ENCODE results near the gene TUBG2. TPM values are rescaled to one million over a fixed set of nuclear protein-coding genes. Genes with fewer than 3 reads are reported as not detected.
"Not testable (repeated sequence)": the region's sequence is repeated elsewhere in the genome, so short reads cannot be mapped to it uniquely, and the experiment has no call there.

Gene TUBG2
- total RNA-seq, 1 donor from 2014 or later: 32.8 TPM

DNA sequence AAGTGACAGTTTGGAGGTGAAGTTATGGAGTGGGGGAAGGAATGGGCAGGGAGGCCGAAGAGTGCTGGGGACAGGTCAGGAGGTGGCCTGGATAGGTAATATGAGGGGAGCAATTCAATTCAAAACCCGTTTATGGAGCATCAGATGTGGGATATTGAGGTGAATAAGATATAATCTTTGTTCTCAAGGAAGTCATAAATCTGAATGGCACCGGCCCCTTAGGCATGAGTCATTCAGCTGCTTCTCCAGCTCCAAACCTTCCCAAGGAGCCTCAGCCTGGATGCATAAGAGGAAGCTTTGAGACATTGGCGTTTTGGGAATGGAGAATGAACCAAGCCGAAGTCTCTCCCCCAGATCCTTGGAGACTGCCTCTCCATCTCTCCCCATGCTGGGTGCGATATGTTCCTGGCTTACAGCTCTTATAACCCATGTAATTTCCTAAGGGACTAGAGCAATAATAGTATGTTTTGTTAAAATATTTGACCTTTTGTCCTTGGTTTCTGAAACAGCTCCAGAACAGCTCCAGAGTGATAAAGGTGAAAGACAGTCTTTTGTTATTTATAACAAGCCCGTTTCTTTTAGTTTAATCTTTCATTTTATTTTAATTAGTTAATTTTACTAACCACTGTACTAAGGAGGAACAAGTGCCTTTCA is 1.7 kb downstream of the TUBG2 start:
- H3K4me1 Mint-ChIP-seq (ENCODE audit: unreplicated experiment): peaks cover 18% of the 10 kb centered on the region
- H3K27me3 Mint-ChIP-seq (ENCODE audit: unreplicated experiment): no peaks in the 10 kb centered on the region
- H3K36me3 Mint-ChIP-seq (ENCODE audit: unreplicated experiment): peaks cover 19% of the 10 kb centered on the region
- H3K4me3 Mint-ChIP-seq (ENCODE audit: unreplicated experiment): peak overlapping the region; percentile 56
- TF ChIP-seq, protein P1, sequence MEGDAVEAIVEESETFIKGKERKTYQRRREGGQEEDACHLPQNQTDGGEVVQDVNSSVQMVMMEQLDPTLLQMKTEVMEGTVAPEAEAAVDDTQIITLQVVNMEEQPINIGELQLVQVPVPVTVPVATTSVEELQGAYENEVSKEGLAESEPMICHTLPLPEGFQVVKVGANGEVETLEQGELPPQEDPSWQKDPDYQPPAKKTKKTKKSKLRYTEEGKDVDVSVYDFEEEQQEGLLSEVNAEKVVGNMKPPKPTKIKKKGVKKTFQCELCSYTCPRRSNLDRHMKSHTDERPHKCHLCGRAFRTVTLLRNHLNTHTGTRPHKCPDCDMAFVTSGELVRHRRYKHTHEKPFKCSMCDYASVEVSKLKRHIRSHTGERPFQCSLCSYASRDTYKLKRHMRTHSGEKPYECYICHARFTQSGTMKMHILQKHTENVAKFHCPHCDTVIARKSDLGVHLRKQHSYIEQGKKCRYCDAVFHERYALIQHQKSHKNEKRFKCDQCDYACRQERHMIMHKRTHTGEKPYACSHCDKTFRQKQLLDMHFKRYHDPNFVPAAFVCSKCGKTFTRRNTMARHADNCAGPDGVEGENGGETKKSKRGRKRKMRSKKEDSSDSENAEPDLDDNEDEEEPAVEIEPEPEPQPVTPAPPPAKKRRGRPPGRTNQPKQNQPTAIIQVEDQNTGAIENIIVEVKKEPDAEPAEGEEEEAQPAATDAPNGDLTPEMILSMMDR (IDR thresholded peaks at IDR 0.05): no peak
- peak overlapping the region; percentile 33 for H3K27ac Mint-ChIP-seq (ENCODE audit: unreplicated experiment)
- H3K9me3 Mint-ChIP-seq (ENCODE audit: unreplicated experiment): no peaks in the 10 kb centered on the region
- no peak for DNase-seq (ENCODE audit: extremely low spot score, unreplicated experiment)

DNA sequence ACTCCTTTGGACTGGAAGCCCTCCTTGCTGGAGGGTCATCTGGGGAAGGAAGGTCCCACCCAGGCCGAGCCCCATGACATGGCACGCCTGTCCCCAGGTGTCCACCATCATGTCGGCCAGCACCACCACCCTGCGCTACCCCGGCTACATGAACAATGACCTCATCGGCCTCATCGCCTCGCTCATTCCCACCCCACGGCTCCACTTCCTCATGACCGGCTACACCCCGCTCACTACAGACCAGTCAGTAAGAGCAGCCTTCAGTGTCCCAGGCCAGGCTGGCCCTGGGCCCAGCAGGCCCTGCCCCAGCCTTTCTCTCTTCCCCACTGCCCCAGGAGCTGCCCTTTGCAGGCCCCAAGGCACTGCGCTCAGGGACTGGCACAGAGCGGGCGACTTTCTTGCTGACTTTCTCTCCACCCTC is 6.5 kb downstream of the TUBG2 start:
- Mint-ChIP-seq H3K4me3 (ENCODE audit: unreplicated experiment) (no peak overlapping the region), H3K27ac (ENCODE audit: unreplicated experiment) (no peak overlapping the region), H3K4me1 (ENCODE audit: unreplicated experiment) (peaks cover 34% of the 10 kb centered on the region), H3K36me3 (ENCODE audit: unreplicated experiment) (peaks cover 32% of the 10 kb centered on the region), H3K27me3 (ENCODE audit: unreplicated experiment) (no peaks in the 10 kb centered on the region), H3K9me3 (ENCODE audit: unreplicated experiment) (no peaks in the 10 kb centered on the region)
- DNase-seq (ENCODE audit: extremely low spot score, unreplicated experiment): no peak
- TF ChIP-seq, protein P1 (IDR thresholded peaks at IDR 0.05): no peak

DNA sequence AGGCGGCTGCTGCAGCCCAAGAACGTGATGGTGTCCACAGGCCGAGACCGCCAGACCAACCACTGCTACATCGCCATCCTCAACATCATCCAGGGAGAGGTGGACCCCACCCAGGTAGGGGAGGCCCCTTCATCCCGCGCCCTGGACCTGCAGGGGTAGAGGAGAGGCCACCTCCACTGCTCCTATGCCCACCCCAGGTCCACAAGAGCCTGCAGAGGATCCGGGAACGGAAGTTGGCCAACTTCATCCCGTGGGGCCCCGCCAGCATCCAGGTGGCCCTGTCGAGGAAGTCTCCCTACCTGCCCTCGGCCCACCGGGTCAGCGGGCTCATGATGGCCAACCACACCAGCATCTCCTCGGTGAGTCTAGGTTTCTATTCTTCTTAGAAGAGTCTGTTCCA is 7.0 kb downstream of the TUBG2 start:
- peaks cover 30% of the 10 kb centered on the region for H3K4me1 Mint-ChIP-seq (ENCODE audit: unreplicated experiment)
- not testable (repeated sequence) for H3K9me3 Mint-ChIP-seq (ENCODE audit: unreplicated experiment); DNase-seq (ENCODE audit: extremely low spot score, unreplicated experiment); H3K4me3 Mint-ChIP-seq (ENCODE audit: unreplicated experiment); H3K27ac Mint-ChIP-seq (ENCODE audit: unreplicated experiment); H3K27me3 Mint-ChIP-seq (ENCODE audit: unreplicated experiment)
- peaks cover 32% of the 10 kb centered on the region for H3K36me3 Mint-ChIP-seq (ENCODE audit: unreplicated experiment)

DNA sequence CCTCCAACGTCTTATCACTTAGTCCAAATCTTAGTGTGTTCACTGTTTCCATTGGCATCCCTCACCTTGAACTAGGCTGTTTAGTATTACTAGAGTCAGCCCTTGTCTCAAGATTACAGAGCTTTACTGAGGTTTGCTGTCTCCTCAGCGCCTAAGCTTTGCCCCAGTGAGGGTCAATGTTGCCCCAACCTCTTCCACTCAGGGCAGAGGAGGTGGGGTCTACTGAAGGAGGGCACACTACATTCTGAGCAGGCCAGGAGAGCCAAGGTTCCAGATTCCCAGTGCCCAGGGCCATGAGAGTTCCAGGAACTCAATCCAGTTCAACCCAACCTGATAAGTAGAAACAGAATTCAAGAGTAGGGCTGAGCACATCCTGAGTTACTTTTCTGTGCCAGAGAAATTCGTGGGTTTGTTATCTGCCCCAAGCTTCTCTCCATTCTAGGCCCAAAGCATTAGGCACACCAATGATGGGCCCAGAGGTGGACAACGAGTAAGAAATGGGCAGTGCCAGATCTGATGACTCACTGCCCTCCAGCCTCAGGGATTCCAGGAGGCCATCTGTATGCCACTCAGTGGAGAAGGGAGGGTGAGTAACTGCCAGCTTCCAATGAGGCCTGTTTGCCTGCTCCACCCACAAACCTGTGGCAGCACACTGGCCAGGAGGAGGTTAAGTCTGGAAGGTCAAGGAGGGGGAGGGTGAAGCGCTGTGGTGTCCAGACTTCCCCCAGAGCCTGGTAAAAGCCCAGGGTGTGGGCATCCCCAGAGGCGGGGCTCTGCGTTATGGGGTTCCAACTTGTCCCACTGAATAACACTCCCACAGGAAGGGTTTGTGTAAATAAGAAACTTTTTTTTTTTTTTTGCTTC is 8.2 kb downstream of the TUBG2 start:
- no peaks in the 10 kb centered on the region for H3K9me3 Mint-ChIP-seq (ENCODE audit: unreplicated experiment)

DNA sequence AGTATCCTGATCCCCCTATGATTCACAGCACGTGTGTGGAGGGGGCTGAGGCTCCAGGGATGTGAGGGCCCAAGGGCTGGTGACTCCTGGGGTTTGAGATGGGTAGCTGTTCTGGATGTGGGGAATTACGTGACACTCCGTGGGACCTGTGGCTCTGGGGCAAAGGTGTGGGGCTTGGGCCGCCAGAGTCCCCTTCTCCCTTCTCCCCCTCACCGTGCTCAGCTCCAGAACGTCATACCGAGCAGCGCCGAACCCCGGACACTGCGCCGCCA is 10.6 kb downstream of the TUBG2 start:
- no peak overlapping the region for H3K4me3 Mint-ChIP-seq (ENCODE audit: unreplicated experiment)
- H3K27me3 Mint-ChIP-seq (ENCODE audit: unreplicated experiment): no peaks in the 10 kb centered on the region
- TF ChIP-seq, protein P1 (IDR thresholded peaks at IDR 0.05): no peak
- no peaks in the 10 kb centered on the region for H3K9me3 Mint-ChIP-seq (ENCODE audit: unreplicated experiment)
- peaks cover 39% of the 10 kb centered on the region for H3K4me1 Mint-ChIP-seq (ENCODE audit: unreplicated experiment)
- H3K27ac Mint-ChIP-seq (ENCODE audit: unreplicated experiment): peak overlapping the region; percentile 2
- DNase-seq (ENCODE audit: extremely low spot score, unreplicated experiment): no peak
- peaks cover 27% of the 10 kb centered on the region for H3K36me3 Mint-ChIP-seq (ENCODE audit: unreplicated experiment)

More for the DNA sequence above, 8.2 kb downstream of the TUBG2 start:
- DNase-seq (ENCODE audit: extremely low spot score, unreplicated experiment): peak; percentile 89
- TF ChIP-seq, protein P1 (IDR thresholded peaks at IDR 0.05): no peak
- H3K4me3 Mint-ChIP-seq (ENCODE audit: unreplicated experiment): peak overlapping the region; percentile 29
- H3K36me3 Mint-ChIP-seq (ENCODE audit: unreplicated experiment): peaks cover 31% of the 10 kb centered on the region
- peaks cover 34% of the 10 kb centered on the region for H3K4me1 Mint-ChIP-seq (ENCODE audit: unreplicated experiment)
- H3K27ac Mint-ChIP-seq (ENCODE audit: unreplicated experiment): peak overlapping the region; percentile 80
- H3K27me3 Mint-ChIP-seq (ENCODE audit: unreplicated experiment): no peaks in the 10 kb centered on the region
